ENCODE results near the gene AIP. TPM values are rescaled to one million over a fixed set of nuclear protein-coding genes. Genes with fewer than 3 reads are reported as not detected.

The AIP gene
- polyA plus RNA-seq, 3 donors: 61.9 to 72.1 (median 66.7) TPM

DNA sequence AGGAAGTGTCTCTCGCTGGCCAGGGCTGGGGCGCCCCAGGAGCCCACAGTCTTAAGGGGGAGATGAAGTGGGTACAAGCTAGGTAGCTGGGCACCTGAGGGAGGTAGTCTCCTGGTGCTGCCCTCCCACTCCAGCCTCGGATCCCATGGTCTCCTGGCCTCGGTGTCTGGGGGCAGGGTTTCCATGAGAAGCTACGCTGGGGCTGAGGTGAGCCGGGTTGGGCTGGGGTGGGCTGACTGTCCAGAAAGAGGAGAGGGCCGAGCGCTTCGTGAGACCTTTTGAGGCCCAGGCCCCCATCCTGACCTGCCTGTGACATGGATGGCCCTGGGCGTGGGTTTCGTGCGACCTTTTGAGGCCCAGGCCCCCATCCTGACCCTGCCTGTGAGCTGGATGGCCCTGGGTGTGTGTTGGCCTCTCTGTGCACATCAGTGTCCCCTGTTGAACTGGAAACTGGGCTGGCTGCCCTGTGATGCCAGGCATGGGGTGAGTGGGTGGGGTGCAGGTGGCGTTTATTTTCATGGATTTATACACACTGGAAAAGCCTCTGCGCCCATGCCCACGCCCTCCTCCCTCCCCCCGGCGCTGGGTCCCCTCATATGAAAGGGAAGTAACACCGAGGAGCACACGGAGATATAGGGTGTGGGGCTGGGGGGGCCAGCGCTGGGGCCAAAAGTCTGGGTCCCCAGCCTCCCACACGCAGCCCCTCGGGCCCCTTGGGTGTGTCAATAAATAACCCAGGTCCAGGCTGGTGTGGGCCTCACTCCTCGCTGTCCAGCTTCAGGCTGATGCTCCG lies 8.6 kb downstream of the AIP start:
- DNase-seq (ENCODE audit: low read depth in 3 of 3, low spot score in 2 of 3): no peak

DNA sequence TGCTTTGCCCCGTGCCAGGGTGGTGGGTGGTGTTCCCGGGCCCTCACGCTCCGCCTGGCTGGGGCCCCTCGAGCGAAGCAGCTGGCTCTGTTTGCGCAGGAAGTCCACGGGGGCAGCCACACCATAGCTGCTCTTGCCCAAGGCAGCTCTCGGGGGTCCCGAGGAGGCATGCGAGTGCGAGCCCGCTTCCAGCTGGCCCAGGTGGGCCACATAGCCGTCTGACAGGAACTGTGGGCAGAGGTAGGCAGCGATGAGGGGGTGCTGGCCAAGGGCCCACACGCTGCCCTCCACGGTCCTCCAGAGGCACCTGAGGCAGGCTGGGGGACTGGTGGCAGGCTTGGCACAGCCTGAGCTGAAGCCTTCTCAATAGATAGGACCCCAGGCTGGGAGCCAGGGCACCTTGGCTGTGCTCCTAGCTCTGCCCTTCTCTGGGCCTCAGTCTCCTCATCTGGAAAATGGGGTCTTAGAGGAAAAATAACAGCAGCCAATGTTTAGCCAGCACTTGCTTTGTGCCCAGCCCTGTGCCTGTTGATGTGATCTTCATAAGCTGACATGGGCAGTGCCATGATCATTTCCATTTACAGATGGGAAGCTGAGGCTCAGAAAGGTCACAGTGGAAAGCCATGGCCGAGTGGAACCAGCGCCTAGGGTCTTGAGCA lies 9.4 kb downstream of the AIP start:
- no peak for DNase-seq (ENCODE audit: low read depth in 3 of 3, low spot score in 2 of 3)

DNA sequence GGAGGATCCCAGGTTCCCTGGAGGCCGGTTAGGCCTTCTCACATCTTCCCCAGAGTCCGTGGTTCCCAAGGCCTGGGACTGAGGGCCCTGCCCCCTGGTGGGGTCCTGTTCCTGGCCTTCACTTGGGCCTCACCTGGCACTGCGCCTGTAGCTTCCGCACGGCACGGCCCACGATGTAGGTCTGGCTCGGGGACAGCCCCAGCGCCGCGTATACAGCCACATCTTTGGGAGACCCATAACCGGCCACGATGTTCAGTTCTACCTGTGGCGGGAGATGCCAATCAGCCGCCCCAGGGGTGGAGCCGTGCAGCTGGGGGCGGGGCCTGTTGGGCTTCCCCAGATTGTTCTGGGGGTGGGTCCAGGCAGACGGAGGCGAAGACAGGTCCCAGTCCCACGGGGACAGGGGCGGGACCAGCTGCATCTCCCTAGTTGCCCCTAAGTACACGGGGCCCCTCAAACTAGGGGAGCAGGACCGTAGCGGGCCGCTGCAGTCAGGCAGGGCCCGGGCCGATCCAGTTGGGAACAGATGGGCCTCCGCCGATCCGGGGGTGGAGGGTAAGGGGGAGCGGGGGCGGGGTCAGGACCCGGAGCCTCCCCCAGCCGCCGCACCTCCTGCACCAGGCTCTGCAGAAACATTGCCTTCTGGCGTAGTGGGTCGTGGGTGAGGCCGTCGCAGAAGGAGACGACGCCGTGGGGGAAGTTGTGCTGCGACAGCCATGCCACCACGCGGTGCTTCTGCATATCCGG lies 10.1 kb downstream of the AIP start:
- DNase-seq (ENCODE audit: low read depth in 3 of 3, low spot score in 2 of 3): no peak

DNA sequence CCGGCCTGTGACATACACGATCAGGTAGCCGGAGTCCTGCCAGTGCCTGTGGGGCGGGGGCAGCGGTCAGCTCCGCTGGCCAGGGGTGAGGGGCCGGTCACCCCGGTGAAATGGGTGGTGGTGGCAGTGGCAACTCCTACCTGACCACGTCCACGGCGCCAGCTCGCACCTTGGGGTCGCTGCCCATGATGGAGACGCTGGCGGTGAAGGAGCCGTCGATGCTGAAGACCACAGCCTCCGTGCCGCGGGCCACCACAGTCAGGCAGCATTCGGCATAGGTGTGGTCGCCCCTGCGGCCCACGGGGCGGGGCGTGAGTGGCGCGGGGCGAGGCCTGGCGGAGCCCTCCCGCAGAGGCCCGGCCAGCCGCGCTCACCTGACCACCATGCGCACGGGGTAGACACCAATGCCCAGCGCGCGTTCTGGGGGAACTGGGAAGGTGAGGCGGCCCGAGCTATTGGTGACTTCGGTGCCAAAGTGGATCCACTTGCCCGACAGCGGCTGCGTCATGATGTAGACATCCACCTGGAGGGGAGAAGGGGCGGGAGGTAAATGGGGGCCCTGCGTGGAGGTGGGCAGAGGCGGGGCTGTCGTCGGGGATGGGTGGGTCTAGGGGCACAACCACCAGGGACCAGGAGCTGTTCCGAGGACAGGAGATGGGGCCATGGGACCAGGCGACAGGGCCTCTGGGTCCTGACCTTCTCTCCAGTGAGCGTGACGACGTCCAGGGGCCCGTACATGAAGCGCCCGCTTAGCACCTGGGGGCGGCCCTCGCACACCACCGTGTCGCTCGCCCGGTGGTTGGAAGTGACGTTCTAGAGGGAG lies 10.9 kb downstream of the AIP start:
- no peak for DNase-seq (ENCODE audit: low read depth in 3 of 3, low spot score in 2 of 3)

DNA sequence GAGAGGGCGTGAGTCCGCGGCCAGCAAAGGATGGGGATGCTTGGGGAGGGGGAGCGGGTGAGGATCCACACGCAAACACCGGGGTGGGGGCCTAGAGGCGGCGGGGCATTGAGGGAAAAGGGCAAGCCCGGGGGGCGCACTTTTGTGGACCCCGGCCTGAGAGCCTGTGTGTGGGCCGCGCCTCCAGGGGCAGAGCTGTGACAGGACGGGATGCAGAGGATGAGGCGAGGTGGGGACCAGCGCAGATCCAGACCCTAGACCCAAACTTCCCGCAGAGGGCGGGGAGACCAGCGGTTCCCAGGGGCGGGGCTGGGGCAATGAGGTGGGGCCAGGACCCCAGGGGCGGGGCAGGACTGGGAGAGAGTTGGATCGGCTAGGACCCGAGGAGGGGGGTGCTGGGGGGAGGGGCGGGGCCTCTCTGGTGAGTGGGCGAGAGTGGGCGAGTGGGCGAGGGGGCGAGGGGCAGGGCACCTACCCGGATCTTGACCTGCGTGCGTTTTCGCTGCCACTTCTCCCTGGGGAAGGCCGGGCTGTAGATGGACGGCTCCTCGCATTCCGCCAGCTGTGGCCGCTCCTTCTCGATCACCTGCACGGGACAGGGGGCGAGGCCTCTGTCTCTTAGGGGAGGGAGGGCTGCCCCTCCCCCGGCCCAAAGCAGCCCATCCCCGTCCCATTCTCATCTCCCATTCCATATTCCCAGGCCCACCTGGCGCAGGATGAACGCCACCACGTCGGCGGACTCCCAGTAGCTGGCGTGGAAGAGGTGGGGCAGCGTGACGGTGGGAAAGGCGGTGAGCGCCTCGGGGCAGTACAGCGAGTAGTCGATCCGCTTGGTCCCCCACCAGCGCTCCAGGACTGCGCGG lies 11.8 kb downstream of the AIP start:
- no peak for DNase-seq (ENCODE audit: low read depth in 3 of 3, low spot score in 2 of 3)

DNA sequence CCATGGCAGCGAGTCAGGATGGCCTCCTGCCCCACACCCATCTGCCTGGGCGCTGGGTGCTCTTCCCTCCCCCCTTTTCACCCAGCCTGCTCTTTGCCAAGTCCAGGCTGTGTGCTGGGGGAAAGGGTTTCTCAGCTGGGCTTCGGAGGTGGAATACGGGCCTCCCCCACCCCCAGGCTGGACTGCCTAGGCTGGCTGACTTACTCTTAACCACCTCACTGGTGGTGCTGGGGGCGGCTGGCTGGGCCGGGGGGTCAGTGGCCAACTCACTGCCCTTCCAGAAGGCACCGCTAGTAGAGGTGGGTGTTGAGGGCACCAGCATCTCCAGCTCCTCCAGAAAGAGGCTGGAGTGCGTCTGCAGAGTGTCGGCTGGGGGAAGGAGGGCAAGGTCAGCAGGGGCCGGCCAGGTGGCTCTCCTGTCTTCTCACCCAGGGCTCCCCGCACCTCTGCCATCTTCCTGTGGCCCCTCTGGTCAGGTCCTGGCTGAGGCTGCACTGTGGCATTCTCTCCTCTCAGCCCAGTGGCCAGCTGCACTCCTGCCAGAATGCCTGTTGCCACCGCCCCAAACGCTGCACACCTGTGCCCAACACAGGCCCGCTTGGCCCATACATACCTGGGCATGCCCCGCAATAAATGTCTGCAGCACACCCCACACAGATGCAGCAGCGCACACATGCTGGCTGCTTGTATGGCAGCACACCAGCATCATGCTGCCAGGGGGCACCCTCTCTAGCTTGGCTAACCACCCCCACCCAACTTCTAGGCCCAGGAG lies 12.6 kb downstream of the AIP start:
- DNase-seq (ENCODE audit: low read depth in 3 of 3, low spot score in 2 of 3): no peak

DNA sequence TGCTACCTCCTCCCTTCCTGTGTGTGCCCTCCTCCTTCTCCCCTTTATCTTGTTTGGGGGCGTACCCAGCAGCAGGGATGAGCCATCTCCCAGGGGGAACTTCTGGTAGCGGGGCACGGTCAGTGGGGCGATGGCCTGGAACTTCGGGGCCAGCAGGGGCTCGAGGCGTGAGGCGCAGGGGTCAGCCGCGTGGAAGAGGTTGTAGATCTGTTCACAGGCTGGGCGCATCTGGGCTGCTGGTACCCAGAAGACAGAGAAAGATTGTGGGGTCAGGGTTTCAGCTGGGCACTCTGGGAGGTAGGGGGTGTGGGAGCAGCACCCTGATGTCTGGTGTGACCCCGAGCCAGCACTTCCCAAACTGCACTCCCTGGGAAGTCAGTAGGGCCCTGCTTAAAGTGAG lies 13.3 kb downstream of the AIP start:
- DNase-seq (ENCODE audit: low read depth in 3 of 3, low spot score in 2 of 3): no peak

DNA sequence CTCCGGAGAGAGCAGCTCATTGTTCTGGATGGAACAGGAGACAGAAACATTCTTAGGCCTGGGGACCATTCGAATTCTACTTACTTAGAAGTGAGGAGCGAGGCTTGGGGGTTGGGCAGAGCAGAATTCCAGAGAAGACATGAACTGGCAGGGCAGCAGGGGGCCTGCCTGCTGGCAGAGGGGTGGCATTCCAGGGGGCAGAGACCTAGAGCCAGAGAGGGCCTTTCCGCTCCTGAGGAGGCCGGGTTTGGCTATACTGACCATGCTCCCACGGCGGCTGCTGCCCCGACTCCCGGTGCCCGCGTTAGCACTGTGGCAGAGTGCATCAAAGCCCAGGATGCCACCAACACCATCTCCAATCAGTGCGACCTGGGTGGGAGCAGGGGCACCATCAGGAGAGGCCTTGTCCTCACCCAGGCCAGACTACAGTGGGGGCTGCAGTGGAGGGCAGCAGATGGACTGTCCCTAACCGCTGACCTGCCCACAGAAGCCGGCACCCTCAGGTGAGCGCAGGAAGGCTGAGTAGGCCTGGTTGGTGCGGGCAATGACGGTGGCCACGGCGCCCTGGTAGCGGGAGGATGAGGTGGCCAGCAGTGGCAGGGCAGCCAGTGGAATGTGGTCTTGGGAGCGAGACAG lies 14.9 kb downstream of the AIP start:
- no peak for DNase-seq (ENCODE audit: low read depth in 3 of 3, low spot score in 2 of 3)

DNA sequence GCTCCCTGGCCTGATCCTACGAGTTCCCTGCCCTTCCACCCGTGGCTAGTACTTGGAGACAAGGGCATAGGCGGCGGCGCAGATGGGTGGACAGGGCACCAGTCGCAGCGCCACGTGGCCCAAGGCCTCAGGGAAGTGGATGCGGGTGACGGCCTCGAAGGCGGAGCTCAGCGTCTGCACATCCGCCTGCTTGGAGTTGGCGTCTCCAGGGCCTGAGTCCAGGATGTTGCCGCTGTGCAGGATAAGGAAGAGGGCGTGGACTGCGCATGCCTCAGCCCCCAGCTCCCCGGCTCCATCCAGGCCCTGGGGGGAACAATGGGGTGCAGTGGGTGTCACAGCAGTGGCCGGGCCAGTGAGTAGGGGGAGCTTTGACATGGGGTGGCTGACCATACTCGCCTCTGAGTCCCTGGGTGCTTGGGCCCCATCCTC lies 15.7 kb downstream of the AIP start:
- no peak for DNase-seq (ENCODE audit: low read depth in 3 of 3, low spot score in 2 of 3)

DNA sequence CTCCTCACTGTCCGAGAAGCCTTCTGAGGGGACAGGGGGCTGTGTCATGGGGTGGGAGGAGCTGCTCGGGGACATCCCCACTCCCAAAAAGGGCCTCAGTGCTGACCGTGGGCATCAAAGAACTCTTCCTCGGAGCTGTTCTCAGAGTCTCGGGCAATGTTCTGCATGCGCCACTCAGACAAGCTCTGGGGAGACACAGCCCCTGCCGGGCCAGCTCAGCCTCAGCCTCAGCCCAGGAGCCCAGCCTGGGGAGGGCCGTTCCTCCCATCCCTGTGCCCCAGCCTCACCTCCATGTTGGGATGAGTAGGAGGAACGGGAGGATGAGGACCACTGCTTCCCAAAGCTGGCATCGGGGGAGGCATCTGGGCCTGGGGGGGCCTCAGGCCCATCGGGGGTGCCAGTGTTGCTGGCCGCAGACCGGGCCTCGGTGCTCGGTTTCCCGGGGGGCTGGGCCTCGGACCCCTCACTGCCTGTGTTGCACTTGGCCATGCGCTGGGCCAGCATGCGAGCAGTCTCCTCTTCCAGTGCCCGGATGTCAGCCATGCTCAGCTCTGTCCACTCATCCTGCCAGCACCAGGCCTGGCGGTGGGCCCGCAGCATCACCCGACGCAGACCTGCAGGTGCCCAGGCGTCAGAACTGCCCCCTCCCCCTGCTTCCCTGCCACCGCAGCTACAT lies 17.1 kb downstream of the AIP start:
- DNase-seq (ENCODE audit: low read depth in 3 of 3, low spot score in 2 of 3): no peak

DNA sequence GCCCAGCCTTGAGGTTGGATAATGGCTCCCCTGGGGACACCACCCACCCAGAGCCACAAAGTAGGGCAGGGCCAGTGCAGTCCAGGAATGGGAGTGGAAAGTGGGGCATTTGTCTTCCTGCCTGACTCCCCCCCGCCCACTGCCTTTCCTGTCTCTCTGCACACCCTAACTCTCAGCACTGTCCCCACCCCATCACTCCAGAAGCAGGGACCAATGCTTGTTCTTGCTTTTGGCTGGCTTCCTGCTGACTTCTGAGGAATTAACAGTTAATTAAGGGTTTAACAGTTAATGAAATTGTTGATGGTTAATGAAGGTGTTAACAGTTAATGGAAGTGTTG lies 17.6 kb downstream of the AIP start:
- no peak for DNase-seq (ENCODE audit: low read depth in 3 of 3, low spot score in 2 of 3)

DNA sequence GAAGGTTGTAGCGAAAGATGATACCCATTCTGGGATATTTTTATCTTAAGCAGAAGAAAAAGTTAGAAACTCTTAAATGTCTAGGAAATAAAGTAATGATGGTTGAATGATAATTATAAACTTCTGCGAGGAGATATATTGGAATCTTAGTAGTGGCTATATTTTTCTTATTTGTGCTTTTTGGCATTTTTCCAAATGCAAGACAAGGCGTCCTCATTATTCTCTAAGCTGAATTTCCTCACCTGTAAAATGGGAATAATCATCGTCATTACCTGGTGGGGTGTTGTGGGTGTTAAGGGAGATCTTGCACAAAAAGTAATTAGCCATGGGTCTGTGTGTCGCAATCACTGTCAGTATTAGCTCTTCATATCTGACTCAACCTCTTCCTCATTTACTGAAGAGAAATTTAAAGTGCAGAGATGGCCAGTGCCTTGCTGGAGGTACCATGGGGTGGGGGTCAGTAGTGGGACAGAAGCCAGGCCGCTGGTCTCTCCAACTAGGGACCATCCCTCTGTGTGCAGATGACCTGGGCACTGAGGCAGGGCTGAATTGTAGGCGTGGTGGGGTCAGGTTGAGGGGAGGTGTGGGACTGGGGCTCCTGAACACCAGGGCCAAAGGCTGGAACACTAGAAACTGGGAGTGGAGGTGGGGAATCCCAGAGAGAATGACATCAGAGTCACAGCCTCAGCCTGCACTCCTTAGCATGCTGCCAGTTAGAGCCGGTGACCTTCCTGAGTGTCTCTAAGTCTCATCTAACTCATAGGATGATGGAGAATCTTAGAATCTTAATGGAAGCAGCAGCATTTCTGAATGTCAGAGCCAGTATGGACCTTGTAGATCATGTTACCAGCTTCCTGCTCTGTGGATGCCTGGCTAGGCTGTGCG lies 18.2 kb downstream of the AIP start:
- DNase-seq (ENCODE audit: low read depth in 3 of 3, low spot score in 2 of 3): no peak

DNA sequence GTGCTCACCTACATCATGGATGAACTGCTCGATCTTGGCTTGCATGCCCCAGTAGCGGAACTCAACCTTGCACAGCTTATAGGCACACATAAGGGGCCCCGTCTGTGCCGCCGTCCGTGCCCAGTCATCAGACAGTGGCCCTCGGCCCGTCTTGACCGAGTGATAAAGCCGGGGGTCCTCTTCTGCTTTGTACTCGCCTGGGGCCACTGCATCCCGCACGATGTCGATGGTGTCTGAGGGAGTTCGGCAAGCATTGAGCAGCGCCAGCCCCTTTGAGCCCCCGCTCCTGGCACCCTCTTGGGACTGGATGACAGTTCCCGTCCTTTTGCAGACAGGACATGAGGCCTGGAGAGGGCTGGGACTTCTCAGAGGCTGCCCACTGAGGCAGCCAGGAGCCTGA lies 19.0 kb downstream of the AIP start:
- DNase-seq (ENCODE audit: low read depth in 3 of 3, low spot score in 2 of 3): no peak

DNA sequence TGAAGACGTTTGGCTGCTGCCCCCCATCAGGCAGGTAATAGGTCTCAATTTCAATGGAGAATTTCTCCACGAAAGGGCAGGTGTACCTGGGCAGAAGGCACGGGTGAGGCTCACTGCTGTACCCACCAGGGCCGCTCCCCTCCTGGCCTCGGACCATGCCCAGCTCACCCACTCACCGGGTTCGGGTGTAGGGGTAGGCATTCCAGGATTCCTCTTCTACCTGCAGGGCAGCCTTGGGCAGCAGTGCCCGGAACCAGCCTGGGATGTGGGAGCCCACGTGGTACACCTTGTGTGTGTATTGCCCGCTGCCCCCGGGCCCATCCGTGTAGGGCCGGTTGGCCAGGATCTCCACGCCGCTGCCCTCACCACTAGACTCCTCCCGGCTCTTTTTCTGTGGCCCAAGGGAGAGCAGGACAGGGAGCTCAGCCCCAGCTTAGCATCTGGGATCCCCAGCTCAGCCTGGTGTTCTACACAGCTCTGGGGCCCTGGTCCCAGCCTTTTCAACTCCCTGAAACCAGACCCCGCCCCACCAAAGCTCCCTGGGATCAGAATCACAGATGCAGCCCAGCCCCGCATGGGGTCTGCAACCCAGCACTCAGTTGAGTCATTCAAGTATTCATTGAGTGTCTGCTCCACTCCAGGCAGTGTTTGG lies 19.6 kb downstream of the AIP start:
- DNase-seq (ENCODE audit: low read depth in 3 of 3, low spot score in 2 of 3): no peak

DNA sequence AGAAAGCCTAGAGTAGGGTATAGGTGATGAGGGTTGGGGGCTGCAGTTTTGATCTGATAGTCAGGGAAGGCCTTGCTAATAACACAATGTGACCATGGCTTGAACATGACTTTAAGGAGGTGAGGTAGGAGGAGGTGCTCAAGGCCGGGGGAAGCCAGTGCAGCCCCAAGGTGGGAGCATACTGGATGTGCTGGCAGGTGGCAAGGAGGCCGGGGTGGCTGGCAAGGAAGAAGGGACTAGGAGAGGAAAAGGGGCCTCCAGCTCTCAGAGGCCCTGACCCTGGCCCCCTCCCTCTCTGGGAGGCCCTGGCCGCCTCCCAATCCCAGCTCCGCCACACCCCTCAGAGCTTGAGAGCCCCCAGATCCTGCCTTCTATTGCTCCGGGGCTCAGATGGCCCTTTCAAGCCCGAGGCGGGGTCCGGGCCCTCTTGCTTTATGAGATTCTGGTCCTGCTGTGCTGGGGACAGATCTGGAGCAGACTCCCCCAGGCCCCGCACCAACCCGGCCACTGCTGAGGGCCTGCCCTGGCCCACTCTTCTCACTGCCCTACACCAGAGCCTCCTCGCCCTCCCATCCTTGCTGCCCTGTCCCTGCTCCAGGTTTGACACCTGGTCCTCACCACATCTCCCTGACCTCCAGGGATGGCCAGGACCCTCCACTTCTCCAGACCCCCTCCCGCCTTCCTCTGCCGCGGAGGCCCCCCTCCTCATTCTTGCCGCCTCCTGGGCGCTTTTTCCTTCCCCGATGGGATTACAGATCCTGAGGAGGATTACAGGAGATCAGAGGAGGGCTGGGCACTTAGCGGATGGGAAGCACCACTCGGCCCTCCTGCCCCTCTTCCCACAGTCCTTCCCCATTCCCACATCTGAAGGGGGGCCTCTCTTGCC lies 20.5 kb downstream of the AIP start:
- DNase-seq (ENCODE audit: low read depth in 3 of 3, low spot score in 2 of 3): no peak
